Measurements from ENCODE around the gene FHOD3. TPM values are rescaled to one million over a fixed set of nuclear protein-coding genes. Genes with fewer than 3 reads are reported as not detected.

FHOD3 gene
- total RNA-seq, 1 donor = 13.0 TPM

GRCh38 chr18:36315736-36316135 is 18.2 kb downstream of the FHOD3 start:
- H2AFZ ChIP-seq (ENCODE audit: low read length) = no peak overlapping the region
- H3K36me3 ChIP-seq (ENCODE audit: insufficient read depth, low read length) = no peaks in the 10 kb centered on the region
- TF ChIP-seq CTCF (IDR thresholded peaks at IDR 0.05; ENCODE audit: extremely low read depth, low read depth, low read length) = no peak
- peak overlapping the region; percentile 94 for H3K27ac ChIP-seq (ENCODE audit: low read depth, low read length)
- H3K79me2 ChIP-seq (ENCODE audit: insufficient read depth, low read length) = peaks cover 29% of the 10 kb centered on the region
- H4K20me1 ChIP-seq (ENCODE audit: insufficient read depth, low read length) = no peaks in the 10 kb centered on the region
- H3K4me2 ChIP-seq (ENCODE audit: insufficient read depth, low read length) = peak overlapping the region; percentile 49
- no peaks in the 10 kb centered on the region for H3K9me3 ChIP-seq (ENCODE audit: low read depth, low read length)
- H3K4me1 ChIP-seq (ENCODE audit: insufficient read depth, low read length) = peaks cover 39% of the 10 kb centered on the region
- H3K4me3 ChIP-seq (ENCODE audit: insufficient read depth, low read length) = no peak overlapping the region
- H3K27me3 ChIP-seq (ENCODE audit: insufficient read depth, low read length) = no peaks in the 10 kb centered on the region
- no peak for DNase-seq (ENCODE audit: insufficient read length, low spot score, missing footprints)

DNA sequence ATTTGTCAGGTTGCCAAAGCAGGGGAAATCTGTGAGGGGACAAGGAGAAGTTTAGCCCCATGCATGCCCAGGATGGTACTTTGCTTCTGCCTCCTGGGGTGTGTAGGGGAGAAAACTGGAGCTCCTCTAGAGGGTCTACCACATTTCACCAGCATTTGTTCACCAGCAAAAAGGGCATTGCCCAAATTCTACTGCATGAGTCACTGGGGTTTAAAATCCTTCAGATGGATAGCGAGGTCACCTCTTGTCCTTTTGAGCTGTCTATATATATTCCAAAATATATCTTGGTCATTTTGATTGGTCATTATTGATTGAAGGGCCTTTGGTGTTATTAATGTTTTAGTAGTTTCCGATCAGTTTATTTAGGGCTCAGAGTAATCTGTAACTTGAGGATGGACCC is 18.7 kb downstream of the FHOD3 start:
- peak overlapping the region; percentile 94 for H3K27ac ChIP-seq (ENCODE audit: low read depth, low read length)

GRCh38 chr18:36321658-36322407 is 24.3 kb downstream of the FHOD3 start:
- peak overlapping the region; percentile 0 for H2AFZ ChIP-seq (ENCODE audit: low read length)
- TF ChIP-seq CTCF (IDR thresholded peaks at IDR 0.05; ENCODE audit: extremely low read depth, low read depth, low read length) = no peak
- no peak for DNase-seq (ENCODE audit: insufficient read length, low spot score, missing footprints)
- no peak overlapping the region for H3K27ac ChIP-seq (ENCODE audit: low read depth, low read length)
- no peaks in the 10 kb centered on the region for H4K20me1 ChIP-seq (ENCODE audit: insufficient read depth, low read length)
- H3K4me3 ChIP-seq (ENCODE audit: insufficient read depth, low read length) = no peak overlapping the region
- no peaks in the 10 kb centered on the region for H3K9me3 ChIP-seq (ENCODE audit: low read depth, low read length)
- no peak overlapping the region for H3K4me2 ChIP-seq (ENCODE audit: insufficient read depth, low read length)
- H3K4me1 ChIP-seq (ENCODE audit: insufficient read depth, low read length) = peaks cover 12% of the 10 kb centered on the region
- peaks cover 16% of the 10 kb centered on the region for H3K79me2 ChIP-seq (ENCODE audit: insufficient read depth, low read length)
- H3K36me3 ChIP-seq (ENCODE audit: insufficient read depth, low read length) = no peaks in the 10 kb centered on the region
- H3K27me3 ChIP-seq (ENCODE audit: insufficient read depth, low read length) = no peaks in the 10 kb centered on the region

More for the DNA sequence above, 18.7 kb downstream of the FHOD3 start:
- TF ChIP-seq CTCF (IDR thresholded peaks at IDR 0.05; ENCODE audit: extremely low read depth, low read depth, low read length) = no peak
- Histone ChIP-seq H3K79me2 (ENCODE audit: insufficient read depth, low read length) (peaks cover 30% of the 10 kb centered on the region), H3K4me2 (ENCODE audit: insufficient read depth, low read length) (peak overlapping the region; percentile 49), H4K20me1 (ENCODE audit: insufficient read depth, low read length) (no peaks in the 10 kb centered on the region), H3K36me3 (ENCODE audit: insufficient read depth, low read length) (no peaks in the 10 kb centered on the region), H3K4me3 (ENCODE audit: insufficient read depth, low read length) (no peak overlapping the region), H3K4me1 (ENCODE audit: insufficient read depth, low read length) (peaks cover 38% of the 10 kb centered on the region), H3K27me3 (ENCODE audit: insufficient read depth, low read length) (no peaks in the 10 kb centered on the region), H3K9me3 (ENCODE audit: low read depth, low read length) (no peaks in the 10 kb centered on the region), H2AFZ (ENCODE audit: low read length) (no peak overlapping the region)
- DNase-seq (ENCODE audit: insufficient read length, low spot score, missing footprints) = no peak

- DNase-seq (ENCODE audit: insufficient read length, low spot score, missing footprints) = no peak
- no peaks in the 10 kb centered on the region for H3K36me3 ChIP-seq (ENCODE audit: insufficient read depth, low read length)
- H2AFZ ChIP-seq (ENCODE audit: low read length) = no peak overlapping the region
- no peak overlapping the region for H3K27ac ChIP-seq (ENCODE audit: low read depth, low read length)
- H3K79me2 ChIP-seq (ENCODE audit: insufficient read depth, low read length) = peaks cover 16% of the 10 kb centered on the region
- no peaks in the 10 kb centered on the region for H3K27me3 ChIP-seq (ENCODE audit: insufficient read depth, low read length)
- no peak overlapping the region for H3K4me2 ChIP-seq (ENCODE audit: insufficient read depth, low read length)
- H3K4me1 ChIP-seq (ENCODE audit: insufficient read depth, low read length) = peaks cover 12% of the 10 kb centered on the region
- H3K9me3 ChIP-seq (ENCODE audit: low read depth, low read length) = no peaks in the 10 kb centered on the region
- H3K4me3 ChIP-seq (ENCODE audit: insufficient read depth, low read length) = no peak overlapping the region
- no peaks in the 10 kb centered on the region for H4K20me1 ChIP-seq (ENCODE audit: insufficient read depth, low read length)
- TF ChIP-seq CTCF (IDR thresholded peaks at IDR 0.05; ENCODE audit: extremely low read depth, low read depth, low read length) = no peak
Observed at GRCh38 chr18:36322408-36322728, 24.9 kb downstream of the FHOD3 start.
